Endodermal cell (in vitro differentiated cells): ENCODE results near the gene MYRF. TPM values are rescaled to one million over a fixed set of nuclear protein-coding genes. Genes with fewer than 3 reads are reported as not detected.

Experiments
- DNase-seq: peaks from one replicate; pipeline ENCODE4 v3.0.0-alpha.2; 2017
- H3K27ac ChIP-seq: 2 replicates; pipeline ENCODE4 v1.5.1; 2013; ENCODE audit warnings: mild to moderate bottlenecking, low read depth, low read length, moderate library complexity
- H3K27me3 ChIP-seq: 2 replicates; pipeline ENCODE4 v1.6.1; 2013; ENCODE audit warnings: mild to moderate bottlenecking, low read length, moderate library complexity; ENCODE audit not compliant: insufficient read depth, control insufficient read depth, poor library complexity, severe bottlenecking
- H3K36me3 ChIP-seq: 2 replicates; pipeline ENCODE4 v1.7.0; 2013; ENCODE audit warnings: mild to moderate bottlenecking, low read length, moderate library complexity; ENCODE audit not compliant: control insufficient read depth, insufficient read depth
- H3K4me1 ChIP-seq: one replicate; pipeline ENCODE4 v1.7.0; 2013; ENCODE audit warnings: low read length; ENCODE audit not compliant: control insufficient read depth, insufficient read depth
- H3K4me3 ChIP-seq: 2 replicates; pipeline ENCODE4 v1.5.1; 2013; ENCODE audit warnings: mild to moderate bottlenecking, low read length, moderate library complexity
- H3K9ac ChIP-seq: 2 replicates; pipeline ENCODE4 v1.6.1; 2013; ENCODE audit warnings: mild to moderate bottlenecking, low read length, moderate library complexity; ENCODE audit not compliant: poor library complexity, severe bottlenecking; ENCODE audit errors: extremely low read depth
- H3K9me3 ChIP-seq: 2 replicates; pipeline ENCODE4 v1.6.1; 2013; ENCODE audit warnings: mild to moderate bottlenecking, low read length, moderate library complexity; ENCODE audit not compliant: control insufficient read depth
- H3K27ac Mint-ChIP-seq: 2 replicates; pipeline ENCODE4 v1.8.0; 2020; ENCODE audit warnings: mixed read lengths
- H3K27me3 Mint-ChIP-seq: 2 replicates; pipeline ENCODE4 v1.8.0; 2021; ENCODE audit warnings: mild to moderate bottlenecking, mixed read lengths; ENCODE audit not compliant: insufficient read depth
- H3K36me3 Mint-ChIP-seq: 2 replicates; pipeline ENCODE4 v1.8.0; 2020; ENCODE audit warnings: low read depth, mixed read lengths
- H3K4me1 Mint-ChIP-seq: 2 replicates; pipeline ENCODE4 v1.8.0; 2020; ENCODE audit warnings: mixed read lengths
- H3K4me3 Mint-ChIP-seq: 2 replicates; pipeline ENCODE4 v1.8.0; 2020; ENCODE audit warnings: mild to moderate bottlenecking, moderate library complexity, mixed read lengths
- H3K9me3 Mint-ChIP-seq: 2 replicates; pipeline ENCODE4 v1.8.0; 2020; ENCODE audit warnings: mild to moderate bottlenecking, mixed read lengths
- WGBS, 2 experiments: methylation state at CpG; one replicate each; pipeline versions ENCODE4 v1.1.5 to v1.1.7; 2013; ENCODE audit warnings: missing lambda C conversion rate in 2 of 2, mixed read lengths in 1 of 2; ENCODE audit not compliant: insufficient coverage in 1 of 2, insufficient read length in 1 of 2; 5-methylcytosine and 5-hydroxymethylcytosine counted together
- total RNA-seq, 2 donors: library from RNA; stranded (reverse); fragmentation: NEBNext Ultra II Directional in 1 of 2; extraction: Animal tissue kit (Norgen Biotek cat#: 25700) in 1 of 2; gene quantifications; 2 replicates in 1 of 2; 3 replicates in 1 of 2; pipeline ENCODE4 v1.2.1, GENCODE V29; 2021
- TF ChIP-seq, protein P1 (sequence below): fragments of 200-600 bp; sonication (generic); conservative IDR thresholded peaks from 2 replicates; pipeline ENCODE4 v1.5.0; 2021; ENCODE audit warnings: antibody characterized with exemption, mild to moderate bottlenecking

MYRF gene
- total RNA-seq, 2 donors from 2014 or later = 30.3 to 61.7 TPM

DNA sequence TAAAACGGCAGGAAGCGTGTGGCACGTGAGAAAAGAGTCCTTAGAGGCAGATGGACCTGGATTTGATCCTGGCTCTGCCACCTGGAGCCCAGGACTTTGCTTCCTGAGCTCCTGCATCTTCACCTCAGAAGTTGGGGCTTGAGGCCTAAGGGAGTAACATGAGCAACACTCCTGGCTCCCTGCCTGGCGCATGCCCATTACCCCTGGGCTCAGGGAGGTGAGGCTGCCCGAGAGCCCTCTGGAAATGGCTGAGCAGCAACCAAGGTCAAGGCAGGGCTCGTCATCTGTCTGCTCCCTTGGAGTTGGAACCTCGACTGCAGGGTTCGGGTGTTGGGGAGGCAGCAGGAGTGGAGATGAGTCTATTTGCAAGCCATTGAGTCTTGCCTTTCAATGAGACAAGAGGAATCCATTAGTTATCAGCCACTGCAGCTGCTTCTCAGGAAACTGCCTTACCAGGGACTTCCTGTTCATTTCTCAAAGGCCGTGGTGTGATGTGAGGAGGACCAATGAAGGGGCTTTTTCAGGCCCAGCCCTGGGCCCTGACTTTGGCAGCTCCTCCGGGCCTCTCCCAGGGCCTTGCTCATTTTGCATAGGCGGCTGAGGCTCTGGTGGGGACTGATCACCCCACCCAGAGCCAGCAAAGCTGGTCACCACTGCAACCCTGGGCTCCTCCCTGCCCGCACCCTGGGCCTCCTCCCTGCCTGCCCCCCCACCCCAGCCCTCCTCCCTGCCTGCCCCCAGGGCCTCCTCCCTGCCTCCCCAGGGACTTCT lies 82.0 kb downstream of the MYRF start:
- H3K36me3 Mint-ChIP-seq = peaks cover 48% of the 10 kb centered on the region
- WGBS, 2 experiments = 81 to 85% methylated on average over 8 to 12 of the region's 12 CpGs
- Histone ChIP-seq H3K36me3 (peaks cover 47% of the 10 kb centered on the region), H3K27me3 (no peaks in the 10 kb centered on the region), H3K27ac (peak overlapping the region; percentile 76), H3K9me3 (no peaks in the 10 kb centered on the region), H3K4me1 (peaks cover 8% of the 10 kb centered on the region), H3K9ac (no peak overlapping the region), H3K4me3 (no peak overlapping the region)
- no peak overlapping the region for H3K4me3 Mint-ChIP-seq
- no peaks in the 10 kb centered on the region for H3K27me3 Mint-ChIP-seq
- H3K9me3 Mint-ChIP-seq = no peaks in the 10 kb centered on the region
- peak overlapping the region; percentile 71 for H3K27ac Mint-ChIP-seq
- DNase-seq = peak; percentile 78
- peaks cover 42% of the 10 kb centered on the region for H3K4me1 Mint-ChIP-seq
- TF ChIP-seq, protein P1, sequence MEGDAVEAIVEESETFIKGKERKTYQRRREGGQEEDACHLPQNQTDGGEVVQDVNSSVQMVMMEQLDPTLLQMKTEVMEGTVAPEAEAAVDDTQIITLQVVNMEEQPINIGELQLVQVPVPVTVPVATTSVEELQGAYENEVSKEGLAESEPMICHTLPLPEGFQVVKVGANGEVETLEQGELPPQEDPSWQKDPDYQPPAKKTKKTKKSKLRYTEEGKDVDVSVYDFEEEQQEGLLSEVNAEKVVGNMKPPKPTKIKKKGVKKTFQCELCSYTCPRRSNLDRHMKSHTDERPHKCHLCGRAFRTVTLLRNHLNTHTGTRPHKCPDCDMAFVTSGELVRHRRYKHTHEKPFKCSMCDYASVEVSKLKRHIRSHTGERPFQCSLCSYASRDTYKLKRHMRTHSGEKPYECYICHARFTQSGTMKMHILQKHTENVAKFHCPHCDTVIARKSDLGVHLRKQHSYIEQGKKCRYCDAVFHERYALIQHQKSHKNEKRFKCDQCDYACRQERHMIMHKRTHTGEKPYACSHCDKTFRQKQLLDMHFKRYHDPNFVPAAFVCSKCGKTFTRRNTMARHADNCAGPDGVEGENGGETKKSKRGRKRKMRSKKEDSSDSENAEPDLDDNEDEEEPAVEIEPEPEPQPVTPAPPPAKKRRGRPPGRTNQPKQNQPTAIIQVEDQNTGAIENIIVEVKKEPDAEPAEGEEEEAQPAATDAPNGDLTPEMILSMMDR = no peak

DNA sequence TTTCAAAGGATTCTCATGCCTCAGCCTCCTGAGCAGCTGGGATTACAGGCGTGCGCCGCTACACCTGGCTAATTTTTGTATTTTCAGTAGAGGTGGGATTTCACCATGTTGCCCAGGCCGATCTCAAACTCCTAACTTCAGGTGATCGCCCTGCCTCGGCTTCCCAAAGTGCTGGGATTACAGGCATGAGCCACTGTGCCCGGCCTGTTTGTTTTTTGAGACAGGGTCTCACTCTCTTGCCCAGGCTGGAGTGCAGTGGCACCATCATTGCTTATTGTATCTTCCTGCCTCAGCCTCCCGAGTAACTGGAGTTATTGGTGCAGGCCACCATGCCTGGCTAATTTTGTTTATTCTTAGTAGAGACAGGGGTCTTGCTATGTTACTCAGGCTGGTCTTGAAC lies 83.8 kb downstream of the MYRF start:
- Histone ChIP-seq H3K36me3 (peaks cover 65% of the 10 kb centered on the region), H3K27ac (no peak overlapping the region), H3K4me3 (no peak overlapping the region), H3K27me3 (no peaks in the 10 kb centered on the region), H3K4me1 (no peaks in the 10 kb centered on the region), H3K9ac (no peak overlapping the region), H3K9me3 (no peaks in the 10 kb centered on the region)
- Mint-ChIP-seq H3K36me3 (peaks cover 64% of the 10 kb centered on the region), H3K4me1 (peaks cover 25% of the 10 kb centered on the region), H3K27me3 (no peaks in the 10 kb centered on the region), H3K4me3 (no peak overlapping the region), H3K27ac (peak overlapping the region; percentile 1), H3K9me3 (no peaks in the 10 kb centered on the region)
- TF ChIP-seq, protein P1 = no peak
- no peak for DNase-seq
- WGBS, 2 experiments = 92 to 98% methylated on average over 5 to 8 of the region's 8 CpGs

DNA sequence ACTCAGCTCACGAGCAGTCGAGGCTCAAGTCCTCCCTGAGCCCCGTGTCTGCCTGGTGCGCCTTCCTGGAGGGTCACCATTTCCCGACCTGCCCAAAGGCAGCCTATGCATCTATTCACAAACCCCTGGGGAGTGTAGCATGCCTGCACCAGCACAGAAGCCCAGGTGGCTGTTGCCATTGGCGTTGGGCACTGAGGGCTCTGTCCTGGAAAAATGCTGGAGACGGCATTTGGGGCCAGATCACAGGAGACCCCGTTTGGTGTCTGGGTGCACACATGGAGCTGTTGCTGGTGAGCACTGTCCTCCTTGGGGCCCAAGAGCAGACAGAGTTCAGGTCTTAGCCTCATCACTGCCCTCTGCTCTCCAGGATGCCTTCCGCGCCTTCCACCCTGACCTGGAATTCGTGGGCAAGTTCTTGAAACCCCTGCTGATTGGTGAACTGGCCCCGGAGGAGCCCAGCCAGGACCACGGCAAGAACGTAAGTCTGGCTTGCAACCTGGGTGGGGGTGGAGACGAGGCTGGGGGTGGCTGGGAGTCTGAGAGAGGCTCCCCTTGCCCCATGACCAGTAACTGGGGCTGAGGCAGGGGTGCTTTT lies 85.1 kb downstream of the MYRF start:
- Histone ChIP-seq H3K9me3 (no peaks in the 10 kb centered on the region), H3K9ac (no peak overlapping the region), H3K4me1 (no peaks in the 10 kb centered on the region), H3K36me3 (peaks cover 70% of the 10 kb centered on the region), H3K27me3 (no peaks in the 10 kb centered on the region), H3K4me3 (no peak overlapping the region), H3K27ac (peak overlapping the region; percentile 44)
- peak; percentile 47 for DNase-seq
- 94 to 96% methylated on average over 11 to 15 of the region's 15 CpGs for WGBS, 2 experiments
- Mint-ChIP-seq H3K4me3 (no peak overlapping the region), H3K27me3 (no peaks in the 10 kb centered on the region), H3K4me1 (peaks cover 23% of the 10 kb centered on the region), H3K9me3 (no peaks in the 10 kb centered on the region), H3K27ac (peak overlapping the region; percentile 21), H3K36me3 (peaks cover 73% of the 10 kb centered on the region)
- TF ChIP-seq, protein P1 = no peak

Other genes starting within 250 kb of the MYRF start
- under 1 TPM; 0.11 to 0.69 TPM for gene LRRC10B, start 243.9 kb upstream of the MYRF start, total RNA-seq
- gene SYT7, start 171.6 kb upstream of the MYRF start, total RNA-seq = 1 to 10 TPM; 2.0 to 3.4 TPM
- 1 to 10 TPM; 5.6 to 8.7 TPM for gene DAGLA, start 72.2 kb upstream of the MYRF start, total RNA-seq
- gene TMEM258, start 40.0 kb downstream of the MYRF start, total RNA-seq = 100 to 1,000 TPM; 174 to 180 TPM
- gene FEN1, start 40.3 kb downstream of the MYRF start, total RNA-seq = 10 to 100 TPM; 66.7 to 81.8 TPM
- 100 to 1,000 TPM; 127 to 138 TPM for gene FADS1, start 64.4 kb downstream of the MYRF start, total RNA-seq
- gene FADS2, start 75.7 kb downstream of the MYRF start, total RNA-seq = 100 to 1,000 TPM; 344 to 381 TPM
- 10 to 100 TPM; 24.8 to 28.4 TPM for gene FADS3, start 138.9 kb downstream of the MYRF start, total RNA-seq
- 10 to 100 TPM in 1 of 2 donors, 1 to 10 TPM in 1; 9.7 to 14.9 TPM for gene RAB3IL1, start 164.9 kb downstream of the MYRF start, total RNA-seq
- gene BEST1, start 197.7 kb downstream of the MYRF start, total RNA-seq = under 1 TPM; 0.26 to 0.40 TPM
- gene FTH1, start 215.0 kb downstream of the MYRF start, total RNA-seq = 1,000 to 10,000 TPM; 2,226 to 2,809 TPM